PC-3 (cell line): Measurements from ENCODE around the gene DGCR6.
"Not testable (repeated sequence)": the region's sequence is repeated elsewhere in the genome, so short reads cannot be mapped to it uniquely, and the experiment has no call there.

ENCODE experiments used
- EZH2 ChIP-seq: fragments of 300-600 bp; sonication (generic); IDR thresholded peaks from one replicate; pipeline ENCODE4 v1.6.1; 2017; ENCODE audit warnings: antibody characterized with exemption, mild to moderate bottlenecking, low read length; ENCODE audit not compliant: unreplicated experiment
- EZH2phosphoT487 ChIP-seq: fragments of 300-600 bp; sonication (generic); IDR thresholded peaks from 2 replicates; pipeline ENCODE4 v1.6.1; 2018; ENCODE audit warnings: mild to moderate bottlenecking, antibody characterized with exemption, low read length, borderline replicate concordance
- TF ChIP-seq, protein P1 (sequence below): fragments of 300-600 bp; sonication (generic); conservative IDR thresholded peaks from 2 replicates; pipeline ENCODE4 v1.5.1; 2017; ENCODE audit warnings: antibody characterized with exemption, low read depth, mild to moderate bottlenecking, low read length

DNA sequence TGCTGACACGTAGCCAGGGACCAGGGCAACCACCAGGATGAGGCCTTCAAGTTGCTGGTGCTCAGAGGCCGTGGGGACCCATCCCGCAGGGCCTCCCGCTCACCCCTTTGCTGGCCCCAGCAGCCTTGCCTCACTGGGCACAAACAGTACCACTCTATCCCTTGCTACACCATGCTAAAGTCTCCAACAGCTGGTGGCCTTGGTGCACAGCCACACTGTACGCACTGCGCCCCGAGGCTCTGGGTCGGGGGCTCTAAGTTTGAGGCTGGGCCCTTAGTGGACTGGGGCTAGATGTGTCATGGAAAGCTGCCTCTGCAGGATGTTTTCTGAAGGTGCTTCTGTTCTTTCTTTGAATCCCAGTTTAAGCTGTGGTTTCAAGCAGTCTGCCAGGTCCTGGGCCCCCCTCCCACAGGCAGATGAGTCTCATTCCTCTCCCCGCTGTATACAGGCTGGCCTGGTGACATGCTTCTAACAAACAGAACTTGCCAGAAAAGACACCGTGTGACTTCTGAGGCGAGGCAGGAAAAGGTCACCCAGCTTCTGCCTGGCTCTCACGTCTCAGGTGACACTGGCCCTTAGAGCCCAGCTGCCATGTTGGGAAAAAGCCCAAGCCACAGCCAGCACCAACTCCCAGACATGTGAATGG is 14.3 kb downstream of the DGCR6 start:
- TF ChIP-seq, protein P1, sequence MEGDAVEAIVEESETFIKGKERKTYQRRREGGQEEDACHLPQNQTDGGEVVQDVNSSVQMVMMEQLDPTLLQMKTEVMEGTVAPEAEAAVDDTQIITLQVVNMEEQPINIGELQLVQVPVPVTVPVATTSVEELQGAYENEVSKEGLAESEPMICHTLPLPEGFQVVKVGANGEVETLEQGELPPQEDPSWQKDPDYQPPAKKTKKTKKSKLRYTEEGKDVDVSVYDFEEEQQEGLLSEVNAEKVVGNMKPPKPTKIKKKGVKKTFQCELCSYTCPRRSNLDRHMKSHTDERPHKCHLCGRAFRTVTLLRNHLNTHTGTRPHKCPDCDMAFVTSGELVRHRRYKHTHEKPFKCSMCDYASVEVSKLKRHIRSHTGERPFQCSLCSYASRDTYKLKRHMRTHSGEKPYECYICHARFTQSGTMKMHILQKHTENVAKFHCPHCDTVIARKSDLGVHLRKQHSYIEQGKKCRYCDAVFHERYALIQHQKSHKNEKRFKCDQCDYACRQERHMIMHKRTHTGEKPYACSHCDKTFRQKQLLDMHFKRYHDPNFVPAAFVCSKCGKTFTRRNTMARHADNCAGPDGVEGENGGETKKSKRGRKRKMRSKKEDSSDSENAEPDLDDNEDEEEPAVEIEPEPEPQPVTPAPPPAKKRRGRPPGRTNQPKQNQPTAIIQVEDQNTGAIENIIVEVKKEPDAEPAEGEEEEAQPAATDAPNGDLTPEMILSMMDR, result not testable (repeated sequence)
- TF ChIP-seq EZH2, EZH2phosphoT487: not testable (repeated sequence)
